ENCODE data around the gene MEIOC. TPM values are rescaled to one million over a fixed set of nuclear protein-coding genes. Genes with fewer than 3 reads are reported as not detected.

The MEIOC gene
- total RNA-seq, 4 donors from 2014 or later, result under 0.01 TPM; not detected in 3

DNA sequence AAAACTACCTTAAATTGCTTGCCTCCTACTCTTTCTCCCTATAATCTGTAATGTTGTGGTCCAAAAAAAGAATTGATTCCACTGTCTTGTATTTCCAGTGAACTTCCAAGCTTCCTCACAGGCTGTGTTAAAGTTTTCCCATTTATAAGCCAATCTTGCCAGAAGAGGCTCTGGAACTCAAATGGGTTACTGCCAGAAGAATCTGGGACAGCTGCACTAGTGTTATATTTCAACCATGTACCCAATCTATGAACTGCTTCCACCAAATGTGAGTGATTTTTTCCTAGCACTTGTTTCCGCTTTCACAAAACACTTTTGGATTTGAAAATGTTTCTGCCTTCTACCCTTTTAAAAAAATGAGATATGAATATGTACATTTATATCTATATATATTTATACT lies 31.5 kb downstream of the MEIOC start:
- H3K4me1 ChIP-seq, result peaks cover 5 to 33% (median 8%) of the 10 kb centered on the region in 3 donors
- H3K9me3 ChIP-seq, result no peaks in the 10 kb centered on the region
- TF ChIP-seq POLR2A (IDR thresholded peaks at IDR 0.05), result no peak
- TF ChIP-seq, protein P1, sequence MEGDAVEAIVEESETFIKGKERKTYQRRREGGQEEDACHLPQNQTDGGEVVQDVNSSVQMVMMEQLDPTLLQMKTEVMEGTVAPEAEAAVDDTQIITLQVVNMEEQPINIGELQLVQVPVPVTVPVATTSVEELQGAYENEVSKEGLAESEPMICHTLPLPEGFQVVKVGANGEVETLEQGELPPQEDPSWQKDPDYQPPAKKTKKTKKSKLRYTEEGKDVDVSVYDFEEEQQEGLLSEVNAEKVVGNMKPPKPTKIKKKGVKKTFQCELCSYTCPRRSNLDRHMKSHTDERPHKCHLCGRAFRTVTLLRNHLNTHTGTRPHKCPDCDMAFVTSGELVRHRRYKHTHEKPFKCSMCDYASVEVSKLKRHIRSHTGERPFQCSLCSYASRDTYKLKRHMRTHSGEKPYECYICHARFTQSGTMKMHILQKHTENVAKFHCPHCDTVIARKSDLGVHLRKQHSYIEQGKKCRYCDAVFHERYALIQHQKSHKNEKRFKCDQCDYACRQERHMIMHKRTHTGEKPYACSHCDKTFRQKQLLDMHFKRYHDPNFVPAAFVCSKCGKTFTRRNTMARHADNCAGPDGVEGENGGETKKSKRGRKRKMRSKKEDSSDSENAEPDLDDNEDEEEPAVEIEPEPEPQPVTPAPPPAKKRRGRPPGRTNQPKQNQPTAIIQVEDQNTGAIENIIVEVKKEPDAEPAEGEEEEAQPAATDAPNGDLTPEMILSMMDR (IDR thresholded peaks at IDR 0.05), result no peak
- H3K27ac ChIP-seq, result no peak overlapping the region
- H3K27me3 ChIP-seq, result no peaks in the 10 kb centered on the region
- 80 to 100% methylated on average over 1 of the region's 1 CpG for whole genome bisulfite sequencing, 2 donors
- DNase-seq, result no peak
- intact Hi-C loops (cut with DNase I), result loop anchor here (10.0 kb wide), 1 partner anchor 63 kb away; no protein-coding TSS in a partner anchor
- H3K4me3 ChIP-seq, result no peak overlapping the region
- H3K36me3 ChIP-seq, result peaks cover 0 to 40% (median 0%) of the 10 kb centered on the region in 3 donors

DNA sequence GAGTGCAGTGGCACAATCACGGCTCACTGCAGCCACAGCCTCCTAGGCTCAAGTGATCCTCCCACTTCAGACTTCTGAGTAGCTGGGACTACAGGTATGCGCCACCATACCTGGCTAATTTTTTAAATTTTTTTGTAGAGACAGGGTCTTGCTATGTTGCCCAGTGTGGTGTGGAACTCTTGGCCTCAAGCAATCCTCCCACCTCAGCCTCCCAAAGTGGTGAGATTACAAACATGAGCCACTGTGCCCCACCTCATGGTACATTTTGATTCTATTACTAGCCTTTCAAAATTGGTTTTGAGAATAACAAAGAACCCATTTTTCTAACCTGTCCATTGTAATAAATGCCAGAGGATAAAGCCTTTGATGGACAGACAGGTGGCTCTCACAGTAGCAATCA lies 31.9 kb downstream of the MEIOC start:
- 80 to 82% methylated on average over 2 of the region's 2 CpGs for WGBS, 2 donors
- Histone ChIP-seq H3K27me3 (no peaks in the 10 kb centered on the region), H3K27ac (no peak overlapping the region), H3K36me3 (peaks cover 0 to 35% (median 0%) of the 10 kb centered on the region in 3 donors), H3K4me1 (peaks cover 5 to 33% (median 8%) of the 10 kb centered on the region in 3 donors), H3K9me3 (no peaks in the 10 kb centered on the region), H3K4me3 (peak overlapping the region in 1 of 4 donors; percentile 61)
- intact Hi-C loops (cut with DNase I), result loop anchor here (10.0 kb wide), 1 partner anchor 63 kb away; no protein-coding TSS in a partner anchor
- no peak for TF ChIP-seq POLR2A (IDR thresholded peaks at IDR 0.05)
- TF ChIP-seq, protein P1 (IDR thresholded peaks at IDR 0.05), result no peak
- no peak for DNase-seq

DNA sequence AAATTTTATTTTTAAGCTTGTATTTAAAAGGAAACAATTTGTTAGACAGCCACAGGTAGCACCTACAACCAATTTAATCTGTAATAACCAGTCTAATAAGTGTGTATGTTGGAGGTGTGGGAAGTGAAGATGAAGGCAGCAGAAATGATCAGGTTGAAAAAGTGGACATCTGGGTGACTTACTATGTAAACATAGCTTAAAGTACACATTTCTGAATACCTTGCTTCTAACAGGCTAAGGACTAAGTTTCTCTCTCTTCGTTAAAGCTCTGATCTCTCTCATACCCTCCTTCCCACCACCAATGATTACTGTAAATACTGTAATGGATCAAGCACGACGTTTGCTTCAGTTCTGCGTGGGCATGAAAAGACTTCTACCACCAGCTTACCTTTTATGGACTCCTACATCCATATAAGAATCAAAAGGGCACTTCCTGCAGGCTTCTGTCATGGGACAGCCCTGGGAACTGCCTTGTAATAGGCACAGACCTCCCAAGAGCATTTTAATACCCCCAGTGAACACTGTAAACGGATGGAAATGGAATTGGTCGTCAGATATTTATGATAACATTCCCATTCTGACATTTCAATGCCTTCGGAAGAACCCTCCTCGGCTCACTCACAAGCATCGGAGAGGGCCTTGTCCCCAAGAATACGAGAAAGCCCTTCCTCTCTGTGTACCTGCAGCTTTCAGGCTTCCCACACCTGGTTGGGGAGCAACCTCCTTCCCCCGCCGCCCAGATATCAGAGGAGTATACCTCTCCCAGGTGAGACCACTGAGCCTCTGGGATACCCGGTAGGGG lies 32.6 kb downstream of the MEIOC start:
- intact Hi-C loops (cut with DNase I), result loop anchor here (10.0 kb wide), 1 partner anchor 64 kb away; no protein-coding TSS in a partner anchor
- Histone ChIP-seq H3K4me3 (peak overlapping the region; percentile 61 to 81 (median 78)), H3K27me3 (no peaks in the 10 kb centered on the region), H3K27ac (peak overlapping the region; percentile 76 to 89 (median 84)), H3K4me1 (peaks cover 5 to 33% (median 8%) of the 10 kb centered on the region in 3 donors), H3K36me3 (peaks cover 0 to 28% (median 0%) of the 10 kb centered on the region in 3 donors), H3K9me3 (no peaks in the 10 kb centered on the region)
- DNase-seq, result no peak
- 3 to 8% methylated on average over 8 to 13 of the region's 13 CpGs for WGBS, 2 donors
- TF ChIP-seq POLR2A (IDR thresholded peaks at IDR 0.05), result no peak
- TF ChIP-seq, protein P1 (IDR thresholded peaks at IDR 0.05), result no peak

DNA sequence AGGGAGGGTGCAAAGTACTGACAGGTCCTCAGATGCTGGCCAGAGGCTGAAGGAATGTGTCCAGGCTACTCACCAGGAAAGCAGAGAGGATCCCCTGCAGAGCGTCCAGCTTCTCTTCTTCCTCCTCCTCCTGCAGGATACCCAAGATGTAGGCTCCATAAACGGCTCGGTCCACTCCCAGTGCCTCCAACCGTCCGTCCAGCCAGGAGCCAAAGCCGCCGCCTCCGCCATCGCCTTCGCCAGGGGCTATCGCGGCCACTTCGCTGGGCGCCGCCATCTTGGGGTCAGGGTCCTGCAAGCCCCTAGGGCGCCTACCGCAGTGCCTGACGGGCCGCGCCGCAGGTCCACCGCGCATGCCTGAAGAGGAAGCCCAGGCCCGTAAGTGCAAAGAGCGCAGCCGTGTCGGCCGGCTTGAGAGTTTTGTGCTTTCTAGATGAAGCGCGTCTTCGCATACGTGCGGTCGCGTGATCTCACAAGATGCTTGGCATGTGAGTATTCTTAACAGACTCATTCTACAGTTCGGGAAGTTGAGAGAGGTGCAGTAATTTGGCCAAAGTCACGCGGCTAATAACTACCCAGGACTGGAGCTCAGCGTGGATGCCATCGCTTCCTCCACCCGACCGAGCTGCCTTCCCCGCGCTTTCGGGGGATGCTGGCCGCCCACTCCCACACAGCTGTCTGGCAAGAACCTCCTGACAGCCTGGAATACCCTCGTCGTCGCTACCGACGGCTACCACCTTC lies 33.4 kb downstream of the MEIOC start, which contains the start of gene CCDC43:
TSS of gene CCDC43 (minus strand) at position 300 of the 741 bp plus-strand sequence. CDS start at position 277, 23 bp downstream.
- intact Hi-C loops (cut with DNase I), result loop anchor here (10.0 kb wide), 1 partner anchor 65 kb away; no protein-coding TSS in a partner anchor
- peak in 2 of 4 donors; percentile 24 to 55 for TF ChIP-seq POLR2A (IDR thresholded peaks at IDR 0.05)
- TF ChIP-seq, protein P1 (IDR thresholded peaks at IDR 0.05), result peak in 1 of 6 experiments; percentile 7
- Histone ChIP-seq H3K27ac (peak within 1 kb of the TSS; percentile 76 to 89 (median 84)), H3K4me1 (peaks cover 5 to 33% (median 8%) of the 10 kb centered on the region in 3 donors), H3K27me3 (no peaks in the 10 kb centered on the region), H3K36me3 (peaks cover 0 to 21% (median 0%) of the 10 kb centered on the region in 3 donors), H3K4me3 (peak within 1 kb of the TSS; percentile 61 to 81 (median 78)), H3K9me3 (no peaks in the 10 kb centered on the region)
- DNase-seq, result peak; percentile 37
- WGBS, 2 donors, result 1% methylated on average over 14 to 36 of the region's 51 CpGs
